GM19099 (cell line): Measurements from ENCODE around the gene F2R.

Experiments used
- POLR2A ChIP-seq: IDR thresholded peaks from 3 replicates; pipeline ENCODE4 v1.6.1; 2011; ENCODE audit warnings: low read depth; ENCODE audit not compliant: insufficient read length; ENCODE audit errors: extremely low read depth

The F2R gene

GRCh38 chr5:76724871-76725270 is 8.9 kb downstream of the F2R start:
- no peak for TF ChIP-seq POLR2A

- TF ChIP-seq POLR2A: no peak
These were observed 13.0 kb downstream of the F2R start for GRCh38 chr5:76728965-76729364.

GRCh38 chr5:76729373-76730290 is 13.7 kb downstream of the F2R start:
- TF ChIP-seq POLR2A: no peak

GRCh38 chr5:76732405-76733048 is 16.6 kb downstream of the F2R start:
- no peak for TF ChIP-seq POLR2A

GRCh38 chr5:76733049-76733417 is 17.1 kb downstream of the F2R start:
- no peak for TF ChIP-seq POLR2A

GRCh38 chr5:76735762-76736545 is 20.0 kb downstream of the F2R start:
- TF ChIP-seq POLR2A: no peak

GRCh38 chr5:76736679-76737556 is 21.0 kb downstream of the F2R start:
- TF ChIP-seq POLR2A: no peak

- TF ChIP-seq POLR2A: no peak
These were observed 21.9 kb downstream of the F2R start for GRCh38 chr5:76737846-76738245.

GRCh38 chr5:76742583-76742982 is 26.7 kb downstream of the F2R start:
- no peak for TF ChIP-seq POLR2A

GRCh38 chr5:76744632-76745031 is 28.7 kb downstream of the F2R start:
- TF ChIP-seq POLR2A: no peak

GRCh38 chr5:76745670-76746069 is 29.7 kb downstream of the F2R start:
- TF ChIP-seq POLR2A: no peak

GRCh38 chr5:76746677-76747076 is 30.8 kb downstream of the F2R start:
- no peak for TF ChIP-seq POLR2A

GRCh38 chr5:76747706-76748105 is 31.8 kb downstream of the F2R start:
- TF ChIP-seq POLR2A: no peak

GRCh38 chr5:76751291-76751690 is 35.4 kb downstream of the F2R start:
- TF ChIP-seq POLR2A: no peak

GRCh38 chr5:76754668-76755078 is 38.7 kb downstream of the F2R start:
- no peak for TF ChIP-seq POLR2A
